C4-2B (cell line): Measurements from ENCODE around the gene CD6.

Experiments
- H3K27ac ChIP-seq: fragments of 450-650 bp; 2 replicates; pipeline ENCODE4 v1.5.1; 2017
- ZFX ChIP-seq: fragments of 450-650 bp; IDR thresholded peaks from 2 replicates; pipeline ENCODE4 v1.6.1; 2017
- TF ChIP-seq, protein P1 (sequence below): fragments of 450-650 bp; conservative IDR thresholded peaks from 2 replicates; pipeline ENCODE4 v1.5.1; 2017; ENCODE audit warnings: mild to moderate bottlenecking

The CD6 gene

DNA sequence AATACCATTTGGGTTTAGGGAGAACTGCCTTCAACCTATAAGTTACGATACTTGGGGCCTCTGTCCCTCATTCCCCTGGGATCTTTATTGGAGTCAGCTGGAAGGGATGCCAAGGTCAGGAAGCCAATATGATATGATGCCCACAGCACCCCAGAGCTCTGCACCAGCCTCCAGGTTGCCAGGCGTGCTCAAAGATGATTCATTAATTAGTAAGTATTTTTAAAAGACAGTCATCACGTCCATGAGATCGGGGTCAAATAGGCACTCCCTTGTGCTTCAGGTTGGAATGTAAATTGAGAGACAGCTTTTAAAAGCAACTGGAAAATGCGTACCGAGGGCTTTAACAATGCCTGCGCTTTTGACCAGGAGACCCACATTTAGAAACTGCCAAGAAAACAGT lies 73.8 kb downstream of the CD6 start:
- no peak for TF ChIP-seq ZFX
- TF ChIP-seq, protein P1, sequence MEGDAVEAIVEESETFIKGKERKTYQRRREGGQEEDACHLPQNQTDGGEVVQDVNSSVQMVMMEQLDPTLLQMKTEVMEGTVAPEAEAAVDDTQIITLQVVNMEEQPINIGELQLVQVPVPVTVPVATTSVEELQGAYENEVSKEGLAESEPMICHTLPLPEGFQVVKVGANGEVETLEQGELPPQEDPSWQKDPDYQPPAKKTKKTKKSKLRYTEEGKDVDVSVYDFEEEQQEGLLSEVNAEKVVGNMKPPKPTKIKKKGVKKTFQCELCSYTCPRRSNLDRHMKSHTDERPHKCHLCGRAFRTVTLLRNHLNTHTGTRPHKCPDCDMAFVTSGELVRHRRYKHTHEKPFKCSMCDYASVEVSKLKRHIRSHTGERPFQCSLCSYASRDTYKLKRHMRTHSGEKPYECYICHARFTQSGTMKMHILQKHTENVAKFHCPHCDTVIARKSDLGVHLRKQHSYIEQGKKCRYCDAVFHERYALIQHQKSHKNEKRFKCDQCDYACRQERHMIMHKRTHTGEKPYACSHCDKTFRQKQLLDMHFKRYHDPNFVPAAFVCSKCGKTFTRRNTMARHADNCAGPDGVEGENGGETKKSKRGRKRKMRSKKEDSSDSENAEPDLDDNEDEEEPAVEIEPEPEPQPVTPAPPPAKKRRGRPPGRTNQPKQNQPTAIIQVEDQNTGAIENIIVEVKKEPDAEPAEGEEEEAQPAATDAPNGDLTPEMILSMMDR, result no peak
- H3K27ac ChIP-seq, result no peak overlapping the region

DNA sequence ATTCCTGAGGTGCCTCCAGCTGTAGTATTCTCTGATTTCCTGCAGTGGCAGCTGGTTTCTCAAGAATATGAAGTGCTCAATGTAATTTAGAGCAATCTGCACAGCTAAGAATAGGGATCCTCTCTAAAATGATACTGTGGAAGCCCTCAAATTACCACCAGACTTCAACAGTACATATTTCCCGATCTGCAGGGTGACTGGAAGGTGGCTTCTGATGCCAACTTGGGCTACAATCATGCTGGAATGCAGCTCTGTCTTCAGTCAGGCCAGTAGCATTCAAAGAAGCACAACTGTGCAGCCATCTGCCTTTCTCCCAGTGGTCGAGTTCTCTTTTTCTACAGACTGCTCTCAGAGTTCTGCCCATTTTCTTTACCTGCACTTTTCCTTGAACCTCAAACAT lies 75.4 kb downstream of the CD6 start:
- H3K27ac ChIP-seq, result no peak overlapping the region
- no peak for TF ChIP-seq ZFX
- TF ChIP-seq, protein P1, result no peak

DNA sequence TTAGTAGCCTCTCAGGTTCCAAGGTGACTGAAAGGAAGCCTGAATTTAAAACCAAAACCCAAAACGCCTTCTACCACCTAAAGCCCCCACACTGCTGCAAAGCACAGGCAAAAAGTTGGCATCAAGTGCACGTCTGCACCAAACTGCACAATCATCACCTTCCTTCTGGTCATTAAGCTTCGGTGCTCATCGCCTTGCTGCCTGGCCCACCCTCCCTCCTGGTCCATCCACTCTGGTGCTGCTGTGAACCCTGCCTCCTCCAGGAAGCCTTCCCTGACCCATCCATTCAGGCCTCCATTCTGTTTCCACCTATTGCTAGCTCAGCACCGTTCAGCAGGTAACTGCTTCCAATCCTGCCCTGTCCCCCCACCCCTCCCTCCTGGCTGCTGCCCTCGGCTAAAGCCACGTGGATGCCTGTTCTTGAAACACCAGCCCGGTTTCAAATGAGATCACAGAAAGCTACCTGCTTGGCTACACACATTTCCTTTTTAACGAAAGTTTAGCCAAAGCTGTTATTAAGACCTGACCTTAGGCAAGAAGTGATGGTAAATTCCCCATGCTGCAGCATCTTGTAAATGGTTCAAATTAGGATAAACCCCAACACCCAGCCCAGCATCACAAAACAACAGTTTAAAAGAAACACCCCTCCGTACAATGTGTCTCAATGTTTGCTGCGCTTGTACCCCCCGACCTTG lies 77.0 kb downstream of the CD6 start:
- no peak for TF ChIP-seq ZFX
- TF ChIP-seq, protein P1, result no peak
- no peak overlapping the region for H3K27ac ChIP-seq

DNA sequence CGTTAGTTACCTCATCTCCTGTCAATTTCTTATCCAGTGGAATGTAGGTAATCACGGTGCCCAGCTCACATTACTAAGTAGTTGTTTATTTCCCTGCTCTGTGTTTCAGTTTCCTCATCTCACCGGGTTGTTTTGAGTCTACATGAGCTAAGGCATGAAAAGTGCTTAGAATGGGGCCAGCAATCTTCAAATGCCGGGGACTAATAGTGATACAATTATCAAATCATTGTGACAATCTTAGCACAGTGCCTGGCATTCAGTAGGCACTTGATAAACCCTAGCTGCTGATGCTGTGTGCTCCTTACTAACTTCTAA lies 77.5 kb downstream of the CD6 start:
- TF ChIP-seq, protein P1, result no peak
- TF ChIP-seq ZFX, result no peak
- H3K27ac ChIP-seq, result no peak overlapping the region

DNA sequence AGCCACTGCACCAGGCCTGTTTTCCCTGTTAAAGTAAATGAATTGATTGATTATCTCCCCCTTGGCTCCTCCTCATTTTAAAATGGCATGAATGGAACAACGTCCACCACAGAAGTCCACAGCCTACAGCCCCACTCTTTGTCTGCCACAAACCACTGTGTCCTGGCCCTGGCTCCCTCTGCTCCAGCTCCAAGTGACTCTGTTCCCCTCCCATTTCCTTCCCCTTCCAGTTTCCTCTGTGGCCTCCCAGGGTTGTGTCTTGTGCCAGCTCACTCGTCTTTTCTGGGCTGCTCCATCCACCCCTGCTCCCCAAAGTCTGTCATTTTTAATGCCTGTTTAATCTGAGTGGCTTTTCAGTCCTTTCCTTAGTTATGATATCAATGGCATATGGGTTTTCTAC lies 78.4 kb downstream of the CD6 start:
- TF ChIP-seq, protein P1, result no peak
- TF ChIP-seq ZFX, result no peak
- H3K27ac ChIP-seq, result no peak overlapping the region

DNA sequence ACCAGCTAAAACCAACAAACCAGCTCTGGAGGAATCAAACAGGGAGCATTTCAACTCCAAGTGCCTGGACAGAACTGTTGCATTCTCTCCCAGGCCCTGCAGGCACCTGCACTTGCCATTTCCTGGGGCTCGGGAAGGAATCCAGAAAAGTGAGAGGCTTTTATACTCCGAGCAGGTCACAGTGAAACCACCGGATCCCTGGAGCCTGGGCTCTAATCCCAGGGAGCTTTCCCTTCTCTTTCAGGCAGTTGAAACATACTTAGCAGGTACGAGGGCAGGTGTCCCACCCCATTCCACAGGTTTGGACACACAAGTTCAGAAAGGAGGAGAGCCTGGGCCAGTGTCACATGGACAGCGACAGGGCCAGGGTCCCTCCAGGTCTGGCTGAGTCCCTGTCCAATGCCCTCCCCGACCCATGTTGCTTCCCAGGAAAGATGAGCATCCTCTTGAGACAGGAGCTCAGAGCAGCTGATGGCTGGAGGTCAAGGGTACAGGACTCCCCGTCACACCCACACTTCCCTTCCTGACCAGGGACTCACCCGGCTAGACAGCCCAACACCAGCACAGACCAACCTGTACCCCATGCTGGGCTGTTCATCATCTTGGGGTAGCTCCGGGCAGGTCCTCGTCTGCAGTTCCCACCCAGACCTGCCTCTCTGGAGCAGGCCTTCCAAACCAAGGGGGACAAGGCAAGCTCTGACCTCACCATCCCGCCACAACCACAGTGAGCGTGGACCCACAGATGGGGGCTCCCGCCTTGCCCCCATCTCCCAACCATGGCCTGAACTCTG lies 80.9 kb downstream of the CD6 start:
- no peak overlapping the region for H3K27ac ChIP-seq
- TF ChIP-seq ZFX, result no peak
- TF ChIP-seq, protein P1, result no peak

DNA sequence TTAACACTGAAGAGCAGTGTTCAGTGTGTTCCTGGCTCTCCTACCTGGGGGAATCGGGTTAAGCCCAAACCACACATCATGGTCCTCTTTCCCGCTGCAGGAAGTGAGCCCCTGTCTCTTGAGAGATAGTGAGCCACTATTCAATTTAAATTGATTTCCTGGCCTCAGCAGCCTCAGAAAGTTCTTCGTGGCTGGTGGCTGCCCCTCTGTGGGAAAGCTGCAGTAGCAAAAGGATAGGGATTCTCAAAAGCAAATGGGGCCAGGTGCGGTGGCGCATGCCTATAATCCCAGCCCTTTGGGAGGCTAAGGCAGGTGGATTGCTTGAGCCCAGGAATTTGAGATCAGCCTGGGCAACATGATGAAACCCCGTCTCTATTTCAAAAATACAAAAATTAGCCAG lies 81.7 kb downstream of the CD6 start:
- TF ChIP-seq, protein P1, result no peak
- TF ChIP-seq ZFX, result no peak
- no peak overlapping the region for H3K27ac ChIP-seq
